H1 (cell line): ENCODE measurements around the gene RBP5.

Source experiments
- EGR1 ChIP-seq: IDR thresholded peaks from 2 replicates; pipeline ENCODE4 v1.6.1; 2011; ENCODE audit warnings: low read depth, low read length, borderline replicate concordance
- EP300 ChIP-seq, 2 experiments: IDR thresholded peaks; 1 replicate in 1 of 2; 2 replicates in 1 of 2; pipeline ENCODE4 v1.6.1; 2011 to 2012; ENCODE audit warnings: low read depth in 2 of 2, low read length in 2 of 2, mild to moderate bottlenecking in 2 of 2, borderline replicate concordance in 1 of 2, inconsistent platforms in 1 of 2, moderate library complexity in 1 of 2
- GABPA ChIP-seq: IDR thresholded peaks from 2 replicates; pipeline ENCODE4 v1.6.1; 2011; ENCODE audit warnings: mild to moderate bottlenecking, low read length, moderate library complexity, borderline replicate concordance; ENCODE audit not compliant: insufficient read depth
- NRF1 ChIP-seq: IDR thresholded peaks from 2 replicates; pipeline ENCODE4 v1.6.1; 2011; ENCODE audit warnings: mild to moderate bottlenecking, low read depth, low read length, improper control_type of control experiment
- POLR2A ChIP-seq, 2 experiments: IDR thresholded peaks; 1 replicate in 1 of 2; 2 replicates in 1 of 2; pipeline ENCODE4 v1.6.1; 2011; ENCODE audit warnings: low read depth in 2 of 2, low read length in 2 of 2, mild to moderate bottlenecking in 2 of 2; ENCODE audit errors: control extremely low read depth in 1 of 2
- POLR2AphosphoS5 ChIP-seq: IDR thresholded peaks from 2 replicates; pipeline ENCODE4 v1.6.1; 2011; ENCODE audit warnings: low read depth, low read length
- RXRA ChIP-seq: IDR thresholded peaks from 2 replicates; pipeline ENCODE4 v1.6.1; 2011; ENCODE audit warnings: low read depth, mild to moderate bottlenecking, low read length, moderate library complexity; ENCODE audit not compliant: insufficient read depth

DNA sequence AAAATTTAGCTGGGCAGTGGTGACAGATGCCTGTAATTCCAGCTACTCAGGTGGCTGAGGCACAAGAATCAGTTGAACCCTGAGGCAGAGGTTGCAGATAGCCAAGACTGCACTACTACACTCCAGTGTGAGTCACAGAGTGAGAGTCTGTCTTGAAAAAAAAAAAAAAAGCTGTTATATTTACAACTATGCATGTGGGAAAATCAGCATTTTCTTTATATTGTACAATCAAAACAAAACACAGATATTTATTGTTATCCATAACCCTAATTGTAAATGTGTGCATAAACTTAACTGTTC is 48.9 kb downstream of the RBP5 start:
- no peak for TF ChIP-seq POLR2AphosphoS5
- TF ChIP-seq EGR1: no peak
- TF ChIP-seq RXRA: no peak
- no peak for TF ChIP-seq POLR2A (IDR thresholded peaks at IDR 0.05; ENCODE audit: control extremely low read depth in 1 of 2, low read depth in 2 of 2, low read length in 2 of 2)
- TF ChIP-seq GABPA: no peak
- no peak for TF ChIP-seq EP300 (IDR thresholded peaks at IDR 0.05; ENCODE audit: borderline replicate concordance in 1 of 2, low read depth in 2 of 2, low read length in 2 of 2)
- TF ChIP-seq NRF1: no peak
